ENCODE data around the gene F10. TPM values are rescaled to one million over a fixed set of nuclear protein-coding genes. Genes with fewer than 3 reads are reported as not detected.

The F10 gene
- total RNA-seq, 1 experiment from 2014 or later = 4.8 TPM

DNA sequence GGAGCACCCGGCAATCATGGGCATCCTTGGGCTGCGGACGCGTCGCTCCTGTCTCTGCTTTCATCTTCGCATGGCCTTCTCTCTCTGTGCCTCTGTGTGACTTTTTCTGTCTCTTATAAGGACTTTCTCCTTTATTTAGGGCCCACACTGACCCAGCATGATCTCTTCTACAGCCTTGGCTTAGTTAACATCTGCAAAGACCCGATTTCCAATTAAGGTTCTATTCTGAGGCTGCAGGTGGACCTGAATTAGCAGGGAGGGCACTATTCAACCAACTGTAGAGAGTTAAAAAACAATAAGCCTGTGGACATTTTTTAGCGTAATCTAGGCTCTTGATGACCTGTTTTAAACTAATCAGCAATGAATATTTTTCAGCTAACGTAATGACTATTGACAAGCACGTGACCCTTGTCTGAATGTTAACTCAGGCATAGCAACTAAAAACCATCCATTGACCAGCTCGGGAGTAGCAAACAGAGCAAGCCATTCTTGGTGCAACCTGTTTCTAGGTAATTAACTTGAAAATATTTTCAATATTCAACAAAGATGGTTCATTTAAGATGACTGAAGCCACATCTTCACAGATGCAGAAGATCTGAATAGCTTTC lies 15.2 kb downstream of the F10 start:
- Histone ChIP-seq H3K27me3 (replicated peaks) (0 out of 2 replicates have a peak, but pooled peaks cover 8% of the 10 kb centered on the region), H3K9me3 (replicated peaks) (no peaks in the 10 kb centered on the region), H3K27ac (no peak overlapping the region), H3K4me3 (no peak overlapping the region), H3K36me3 (no peaks in the 10 kb centered on the region), H3K4me1 (replicated peaks) (no peaks in the 10 kb centered on the region)
- no peak for DNase-seq (ENCODE audit: low read depth in 1 of 2, low spot score in 2 of 2)

DNA sequence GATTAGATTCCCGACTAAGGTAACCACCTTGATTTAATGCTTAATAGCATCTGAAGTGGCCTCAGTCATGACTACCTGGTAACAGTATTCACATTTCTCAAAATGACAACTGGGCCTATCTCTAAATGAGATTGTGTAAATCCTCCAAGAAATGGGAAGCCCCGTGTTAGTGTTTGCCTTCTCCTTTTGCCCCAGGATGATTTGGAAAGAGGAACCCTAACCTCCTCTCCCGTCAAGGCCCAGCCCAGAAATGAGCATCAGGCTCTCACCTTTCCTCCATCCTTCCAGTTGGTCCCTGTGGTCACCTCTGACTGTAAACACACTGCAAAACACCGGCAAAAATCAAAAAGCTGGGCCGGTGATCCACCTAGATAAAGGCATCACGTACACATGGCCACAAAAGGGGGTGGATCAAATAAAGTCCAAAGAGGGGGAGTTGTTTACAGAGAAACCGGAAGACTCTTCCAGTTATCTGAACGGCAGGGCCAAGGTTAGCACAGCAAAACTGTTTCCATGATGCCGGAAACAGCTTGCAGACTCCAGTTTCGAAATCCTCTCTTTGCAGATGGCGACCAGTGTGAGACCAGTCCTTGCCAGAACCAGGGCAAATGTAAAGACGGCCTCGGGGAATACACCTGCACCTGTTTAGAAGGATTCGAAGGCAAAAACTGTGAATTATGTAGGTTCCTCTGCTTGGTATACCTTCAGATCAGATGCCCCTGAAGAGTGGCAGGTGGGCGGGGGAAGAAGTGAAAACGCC lies 16.4 kb downstream of the F10 start:
- no peak for DNase-seq (ENCODE audit: low read depth in 1 of 2, low spot score in 2 of 2)

DNA sequence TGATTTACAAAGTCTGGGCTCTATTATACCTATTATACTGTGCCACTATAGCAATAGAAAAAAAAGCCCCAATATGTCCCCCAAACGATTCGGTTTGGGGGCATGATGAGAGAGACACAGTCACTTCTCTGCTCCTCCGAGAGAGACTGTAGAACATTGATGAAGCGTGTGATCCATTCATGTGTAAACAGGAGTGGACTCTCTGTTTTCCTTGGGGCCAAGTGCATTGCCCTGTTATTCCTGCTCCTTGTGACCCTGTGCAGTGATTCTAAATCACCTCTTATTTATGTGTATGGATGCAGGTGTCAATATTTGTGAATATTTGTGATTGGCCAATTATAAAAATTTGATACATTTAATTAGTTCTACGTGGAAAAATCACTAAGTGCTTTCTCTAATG lies 17.0 kb downstream of the F10 start:
- no peak for DNase-seq (ENCODE audit: low read depth in 1 of 2, low spot score in 2 of 2)
- H3K36me3 ChIP-seq = no peaks in the 10 kb centered on the region
- no peaks in the 10 kb centered on the region for H3K9me3 ChIP-seq (replicated peaks)
- H3K4me1 ChIP-seq (replicated peaks) = no peaks in the 10 kb centered on the region
- H3K27me3 ChIP-seq (replicated peaks) = no peaks in the 10 kb centered on the region
- no peak overlapping the region for H3K4me3 ChIP-seq
- H3K27ac ChIP-seq = no peak overlapping the region

More for the DNA sequence above, 16.4 kb downstream of the F10 start:
- Histone ChIP-seq H3K4me3 (no peak overlapping the region), H3K4me1 (replicated peaks) (no peaks in the 10 kb centered on the region), H3K9me3 (replicated peaks) (no peaks in the 10 kb centered on the region), H3K27ac (no peak overlapping the region), H3K27me3 (replicated peaks) (no peaks in the 10 kb centered on the region), H3K36me3 (no peaks in the 10 kb centered on the region)

DNA sequence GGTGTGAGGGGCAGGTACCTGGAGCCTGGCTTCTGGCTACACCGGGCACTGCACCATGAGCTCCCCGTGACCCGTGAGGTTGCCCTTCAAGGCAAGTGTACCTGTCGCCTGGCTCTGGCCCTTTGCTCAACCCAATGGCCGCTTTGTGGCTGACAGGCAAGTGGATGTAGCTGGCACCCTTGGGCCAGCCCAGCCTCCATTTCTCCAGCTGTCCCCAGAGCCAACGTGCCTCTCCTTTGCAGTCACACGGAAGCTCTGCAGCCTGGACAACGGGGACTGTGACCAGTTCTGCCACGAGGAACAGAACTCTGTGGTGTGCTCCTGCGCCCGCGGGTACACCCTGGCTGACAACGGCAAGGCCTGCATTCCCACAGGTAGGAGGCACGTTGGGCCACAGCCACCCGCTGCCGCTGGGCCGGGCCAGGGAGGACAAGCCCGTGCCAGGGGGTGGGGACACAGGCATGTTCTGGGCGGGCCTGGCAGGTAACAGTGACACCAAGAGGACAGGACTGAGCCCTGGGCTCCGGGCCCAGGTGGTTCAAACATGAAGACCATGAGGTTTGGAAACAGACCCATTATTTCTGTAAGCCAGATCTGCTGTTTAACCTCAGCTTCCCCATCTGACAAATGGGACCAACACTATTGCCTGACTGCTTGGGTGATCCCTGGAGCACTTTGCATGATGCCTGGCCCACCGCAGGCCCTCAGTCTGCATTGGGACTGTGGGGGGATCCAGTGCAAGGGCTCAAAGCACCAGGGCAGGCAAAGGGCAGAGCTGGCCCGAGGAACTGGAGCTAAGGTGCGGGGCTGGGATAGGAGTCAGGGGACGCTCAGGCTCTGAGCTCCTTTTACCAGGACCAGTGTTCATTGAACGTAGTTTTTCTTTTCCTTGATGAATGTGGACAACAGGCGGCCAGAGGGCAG lies 18.3 kb downstream of the F10 start:
- Histone ChIP-seq H3K27ac (no peak overlapping the region), H3K4me3 (no peak overlapping the region), H3K9me3 (replicated peaks) (no peaks in the 10 kb centered on the region), H3K36me3 (no peaks in the 10 kb centered on the region), H3K4me1 (replicated peaks) (no peaks in the 10 kb centered on the region), H3K27me3 (replicated peaks) (no peaks in the 10 kb centered on the region)
- DNase-seq (ENCODE audit: low read depth in 1 of 2, low spot score in 2 of 2) = no peak

DNA sequence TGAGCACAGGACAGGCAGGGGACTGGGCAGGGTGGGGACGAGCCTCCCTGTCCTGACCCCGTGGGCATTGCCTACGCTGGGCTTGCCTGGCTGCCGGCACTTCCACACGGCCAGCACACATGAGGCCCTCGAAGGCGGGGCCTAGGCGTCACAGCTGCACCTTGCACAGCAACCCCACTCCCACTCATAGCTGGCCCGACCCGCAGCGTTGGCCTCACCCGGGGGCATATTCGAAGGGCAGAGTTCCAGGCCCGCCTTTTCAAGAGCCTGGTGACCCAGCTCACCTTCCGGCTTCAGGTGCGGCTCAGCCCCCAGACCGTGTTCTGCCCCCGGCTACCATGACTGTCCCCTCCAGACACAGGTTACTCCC lies 19.0 kb downstream of the F10 start:
- Histone ChIP-seq H3K4me3 (no peak overlapping the region), H3K36me3 (no peaks in the 10 kb centered on the region), H3K27ac (no peak overlapping the region)

DNA sequence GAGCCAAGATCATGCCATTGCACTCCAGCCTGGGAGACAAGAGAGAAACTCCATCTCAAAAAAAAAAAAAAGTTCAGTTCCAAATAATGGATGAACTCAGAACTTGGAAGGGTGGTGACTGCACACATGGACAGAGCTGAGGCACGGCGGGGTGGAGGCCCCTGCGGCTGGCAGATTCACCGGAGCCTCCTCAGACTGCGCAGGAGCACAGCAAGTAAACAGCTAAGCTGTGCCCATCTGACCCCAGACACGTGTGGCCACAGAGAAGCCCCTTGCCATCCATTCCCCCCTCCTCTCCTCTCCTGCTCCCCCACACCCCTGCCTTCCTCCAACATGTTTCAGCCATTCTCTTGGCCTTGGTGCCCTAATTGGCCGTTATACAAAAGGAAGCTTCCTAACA lies 20.3 kb downstream of the F10 start:
- Histone ChIP-seq H3K4me1 (replicated peaks) (no peaks in the 10 kb centered on the region), H3K36me3 (no peaks in the 10 kb centered on the region), H3K27me3 (replicated peaks) (no peaks in the 10 kb centered on the region), H3K9me3 (replicated peaks) (no peaks in the 10 kb centered on the region), H3K4me3 (no peak overlapping the region), H3K27ac (no peak overlapping the region)
- no peak for DNase-seq (ENCODE audit: low read depth in 1 of 2, low spot score in 2 of 2)

More for the DNA sequence above, 19.0 kb downstream of the F10 start:
- H3K9me3 ChIP-seq (replicated peaks) = no peaks in the 10 kb centered on the region
- H3K27me3 ChIP-seq (replicated peaks) = no peaks in the 10 kb centered on the region
- no peaks in the 10 kb centered on the region for H3K4me1 ChIP-seq (replicated peaks)
- DNase-seq (ENCODE audit: low read depth in 1 of 2, low spot score in 2 of 2) = no peak

DNA sequence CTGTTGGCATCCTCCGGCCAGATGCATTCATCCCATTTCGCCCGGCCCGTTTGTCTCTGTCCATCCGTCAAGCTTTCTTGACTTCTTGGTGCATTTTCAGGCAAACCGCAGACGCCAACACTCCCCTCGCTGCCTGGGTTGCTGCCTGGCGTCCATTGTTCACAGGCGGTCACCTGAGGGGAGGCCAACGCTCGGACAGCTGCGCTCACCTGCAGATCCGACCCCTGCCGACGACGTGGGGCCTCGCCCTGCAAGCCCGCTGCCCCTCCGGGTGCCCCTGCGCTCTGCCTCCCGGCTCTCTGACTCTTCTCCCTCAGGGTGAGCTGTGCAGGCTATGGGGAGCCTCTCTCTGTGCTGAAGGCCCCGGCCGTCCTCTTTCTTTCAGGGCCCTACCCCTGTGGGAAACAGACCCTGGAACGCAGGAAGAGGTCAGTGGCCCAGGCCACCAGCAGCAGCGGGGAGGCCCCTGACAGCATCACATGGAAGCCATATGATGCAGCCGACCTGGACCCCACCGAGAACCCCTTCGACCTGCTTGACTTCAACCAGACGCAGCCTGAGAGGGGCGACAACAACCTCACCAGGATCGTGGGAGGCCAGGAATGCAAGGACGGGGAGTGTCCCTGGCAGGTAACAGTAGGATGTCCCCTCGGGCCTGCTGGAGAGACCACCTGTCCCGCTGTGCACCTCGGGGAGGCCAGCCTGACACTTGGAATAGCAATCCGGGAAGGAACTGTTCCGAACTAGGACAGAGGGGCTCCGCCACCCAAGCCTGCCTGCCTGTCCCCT lies 21.1 kb downstream of the F10 start:
- no peaks in the 10 kb centered on the region for H3K36me3 ChIP-seq

DNA sequence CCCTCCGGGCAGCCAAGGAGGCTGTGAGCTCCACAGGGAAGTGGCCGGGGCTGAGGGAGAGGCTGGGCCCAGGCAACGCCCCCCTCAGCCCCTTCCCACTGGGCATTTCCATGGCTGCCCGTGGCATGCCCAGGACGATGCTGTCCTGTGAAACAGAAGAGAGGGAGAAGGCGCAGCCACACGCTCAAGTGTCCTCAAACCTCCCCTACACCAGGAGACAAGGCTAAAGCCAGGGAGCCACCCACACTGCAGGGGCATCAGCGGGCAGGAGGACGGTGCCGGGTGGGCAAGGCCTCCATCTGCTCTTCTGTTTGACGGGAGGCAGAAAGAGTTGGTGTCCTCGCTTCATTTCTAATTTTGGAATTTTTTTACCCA lies 21.6 kb downstream of the F10 start:
- H3K27me3 ChIP-seq (replicated peaks) = no peaks in the 10 kb centered on the region
- no peak overlapping the region for H3K27ac ChIP-seq
- no peaks in the 10 kb centered on the region for H3K36me3 ChIP-seq
- H3K4me1 ChIP-seq (replicated peaks) = no peaks in the 10 kb centered on the region
- DNase-seq (ENCODE audit: low read depth in 1 of 2, low spot score in 2 of 2) = no peak
- no peaks in the 10 kb centered on the region for H3K9me3 ChIP-seq (replicated peaks)
- no peak overlapping the region for H3K4me3 ChIP-seq

More for the DNA sequence above, 21.1 kb downstream of the F10 start:
- H3K4me3 ChIP-seq = no peak overlapping the region
- H3K4me1 ChIP-seq (replicated peaks) = no peaks in the 10 kb centered on the region
- no peak for DNase-seq (ENCODE audit: low read depth in 1 of 2, low spot score in 2 of 2)
- no peak overlapping the region for H3K27ac ChIP-seq
- H3K27me3 ChIP-seq (replicated peaks) = no peaks in the 10 kb centered on the region
- no peaks in the 10 kb centered on the region for H3K9me3 ChIP-seq (replicated peaks)

DNA sequence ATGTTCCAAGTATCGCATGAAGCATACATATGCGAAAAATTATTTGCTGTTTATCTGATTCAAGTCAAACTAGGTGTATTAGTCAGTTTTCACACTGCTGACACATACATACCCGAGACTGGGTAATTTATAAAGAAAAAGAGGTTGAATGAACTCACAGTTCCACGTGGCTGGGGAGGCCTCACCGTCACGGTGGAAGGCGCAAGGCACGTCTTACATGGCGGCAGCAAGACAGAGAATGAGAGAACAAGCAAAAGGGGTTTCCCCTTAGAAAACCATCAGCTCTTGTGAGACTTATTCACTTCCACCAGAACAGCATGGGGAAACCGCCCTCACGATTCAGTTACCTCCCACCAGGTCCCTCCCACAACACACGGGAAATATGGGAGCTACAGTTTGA lies 22.9 kb downstream of the F10 start:
- Histone ChIP-seq H3K27ac (no peak overlapping the region), H3K9me3 (replicated peaks) (no peaks in the 10 kb centered on the region), H3K36me3 (no peaks in the 10 kb centered on the region), H3K4me1 (replicated peaks) (no peaks in the 10 kb centered on the region), H3K27me3 (replicated peaks) (no peaks in the 10 kb centered on the region), H3K4me3 (no peak overlapping the region)
- DNase-seq (ENCODE audit: low read depth in 1 of 2, low spot score in 2 of 2) = no peak

DNA sequence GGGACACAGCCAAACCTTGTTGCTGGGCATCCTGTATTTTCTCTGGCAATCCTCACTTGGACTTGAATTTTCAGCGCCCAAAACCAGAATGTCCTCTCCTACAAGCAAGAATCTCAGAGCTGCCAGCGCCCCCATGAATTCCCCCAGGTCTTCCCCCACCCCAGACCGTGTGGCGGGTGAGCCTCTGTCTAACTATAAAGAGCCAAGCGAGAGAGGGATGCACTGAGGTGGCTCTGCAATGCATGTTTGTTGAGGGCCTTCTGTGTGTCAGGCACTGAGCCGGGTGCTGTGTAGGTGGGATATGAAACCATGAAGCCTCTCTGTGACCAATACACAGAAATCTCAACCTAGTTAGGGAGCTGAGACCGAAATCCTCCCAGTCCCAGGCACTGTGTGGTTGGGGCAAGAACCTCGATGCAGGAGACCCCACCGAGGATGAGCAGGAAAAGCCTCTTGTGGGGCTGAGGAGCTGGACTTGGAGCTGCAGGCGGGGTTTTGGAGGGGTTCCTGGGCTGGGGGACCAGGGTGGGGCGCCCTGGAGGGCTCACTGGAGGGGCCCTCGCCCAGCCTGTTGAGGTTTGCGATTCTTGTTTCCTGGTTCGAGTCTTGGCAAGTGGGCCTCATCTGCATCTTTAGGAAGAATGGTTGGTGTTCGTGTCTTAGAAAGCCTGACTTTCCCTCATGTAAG lies 23.5 kb downstream of the F10 start:
- no peak overlapping the region for H3K4me3 ChIP-seq
- H3K9me3 ChIP-seq (replicated peaks) = no peaks in the 10 kb centered on the region
- H3K36me3 ChIP-seq = no peaks in the 10 kb centered on the region
- no peaks in the 10 kb centered on the region for H3K4me1 ChIP-seq (replicated peaks)
- H3K27ac ChIP-seq = no peak overlapping the region
- H3K27me3 ChIP-seq (replicated peaks) = no peaks in the 10 kb centered on the region
- no peak for DNase-seq (ENCODE audit: low read depth in 1 of 2, low spot score in 2 of 2)

DNA sequence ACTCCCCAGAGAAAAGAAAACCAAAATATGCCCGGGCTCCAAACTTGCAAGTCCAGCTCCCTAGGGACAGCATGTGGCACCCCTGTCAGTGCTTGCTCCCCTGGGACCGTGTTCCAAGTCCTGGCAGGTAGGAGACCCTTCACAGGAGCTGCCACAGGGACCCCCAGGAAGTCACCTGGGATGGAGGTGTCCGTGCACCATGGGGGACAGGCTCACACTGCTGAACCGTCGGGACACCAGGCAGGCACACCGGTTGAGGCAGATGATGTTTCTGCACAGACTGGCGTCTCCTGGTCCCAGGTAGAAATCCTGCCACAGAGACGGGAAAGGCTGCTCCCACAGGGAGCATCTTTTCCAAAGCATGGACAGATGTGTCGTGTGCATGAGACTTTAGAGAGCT lies 24.2 kb downstream of the F10 start:
- no peaks in the 10 kb centered on the region for H3K9me3 ChIP-seq (replicated peaks)
- H3K27ac ChIP-seq = no peak overlapping the region
- no peaks in the 10 kb centered on the region for H3K27me3 ChIP-seq (replicated peaks)
- DNase-seq (ENCODE audit: low read depth in 1 of 2, low spot score in 2 of 2) = no peak
- H3K36me3 ChIP-seq = no peaks in the 10 kb centered on the region
- no peaks in the 10 kb centered on the region for H3K4me1 ChIP-seq (replicated peaks)
- H3K4me3 ChIP-seq = no peak overlapping the region

DNA sequence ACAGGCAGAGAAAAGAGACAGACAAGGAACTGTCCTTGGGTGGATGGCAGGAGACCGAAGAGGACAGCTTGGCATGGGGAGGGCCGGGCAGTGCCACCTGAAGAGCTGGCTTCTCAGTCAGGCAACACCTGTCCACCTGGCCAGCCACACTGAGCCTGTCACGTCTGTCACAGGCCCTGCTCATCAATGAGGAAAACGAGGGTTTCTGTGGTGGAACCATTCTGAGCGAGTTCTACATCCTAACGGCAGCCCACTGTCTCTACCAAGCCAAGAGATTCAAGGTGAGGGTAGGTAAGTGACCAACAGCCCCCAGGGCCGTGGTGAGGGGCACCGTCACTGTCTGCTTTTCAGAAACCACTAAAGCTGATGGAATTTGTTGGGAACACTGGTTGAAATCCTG lies 24.6 kb downstream of the F10 start:
- Histone ChIP-seq H3K36me3 (no peaks in the 10 kb centered on the region), H3K9me3 (replicated peaks) (no peaks in the 10 kb centered on the region), H3K27me3 (replicated peaks) (no peaks in the 10 kb centered on the region), H3K27ac (no peak overlapping the region), H3K4me1 (replicated peaks) (peaks cover 4% of the 10 kb centered on the region; the same call in 1 of the 2 replicates), H3K4me3 (no peak overlapping the region)
- no peak for DNase-seq (ENCODE audit: low read depth in 1 of 2, low spot score in 2 of 2)

DNA sequence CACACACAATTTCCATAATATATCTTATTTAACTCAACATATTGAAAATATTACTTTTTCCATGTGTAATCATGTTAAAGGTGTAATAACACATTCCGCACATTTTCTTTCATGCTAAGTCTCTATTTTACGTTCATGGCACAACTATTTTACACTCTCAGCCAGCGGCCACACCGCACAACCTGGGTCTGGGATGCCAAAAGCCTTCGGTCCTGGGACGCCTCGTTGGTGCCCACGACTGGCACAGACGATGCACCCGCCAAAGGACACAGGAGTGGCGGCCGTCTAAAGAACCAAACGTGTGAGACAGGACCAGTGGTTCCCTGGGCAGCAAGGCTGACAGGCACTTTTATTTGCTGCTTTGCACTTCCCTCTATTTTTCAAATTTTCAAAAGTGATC lies 25.8 kb downstream of the F10 start:
- no peaks in the 10 kb centered on the region for H3K36me3 ChIP-seq
- H3K27me3 ChIP-seq (replicated peaks) = no peaks in the 10 kb centered on the region
- no peak overlapping the region for H3K27ac ChIP-seq
- H3K9me3 ChIP-seq (replicated peaks) = no peaks in the 10 kb centered on the region
- H3K4me1 ChIP-seq (replicated peaks) = peaks cover 12% of the 10 kb centered on the region
- no peak for DNase-seq (ENCODE audit: low read depth in 1 of 2, low spot score in 2 of 2)
- no peak overlapping the region for H3K4me3 ChIP-seq

All from SJSA1 (cell line).